Neuronal stem cell (in vitro differentiated cells): ENCODE results near the gene STX11.

Source experiments
- DNase-seq: peaks from one replicate; pipeline ENCODE4 v3.0.0-alpha.2; 2013; ENCODE audit warnings: low spot score
- H2AFZ ChIP-seq: one replicate; pipeline ENCODE4 v1.6.1; 2013; ENCODE audit warnings: mild to moderate bottlenecking, low read length, inconsistent platforms
- H2AK5ac ChIP-seq: 2 replicates; pipeline ENCODE4 v1.6.1; 2013; ENCODE audit warnings: low read depth, mild to moderate bottlenecking, inconsistent platforms, low read length, moderate library complexity, mixed read lengths
- H2BK120ac ChIP-seq: 2 replicates; pipeline ENCODE4 v1.6.1; 2013; ENCODE audit warnings: low read depth, mild to moderate bottlenecking, inconsistent platforms, low read length, moderate library complexity, mixed read lengths
- H2BK12ac ChIP-seq: one replicate; pipeline ENCODE4 v1.6.1; 2013; ENCODE audit warnings: low read length, inconsistent platforms
- H2BK15ac ChIP-seq: 2 replicates; pipeline ENCODE4 v1.6.1; 2013; ENCODE audit warnings: mild to moderate bottlenecking, low read length, inconsistent platforms, mixed read lengths
- H2BK5ac ChIP-seq: one replicate; pipeline ENCODE4 v1.6.1; 2013; ENCODE audit warnings: inconsistent platforms, mild to moderate bottlenecking, low read length, moderate library complexity
- H3K14ac ChIP-seq: one replicate; pipeline ENCODE4 v1.6.1; 2013; ENCODE audit warnings: low read length, inconsistent platforms
- H3K18ac ChIP-seq: 2 replicates; pipeline ENCODE4 v1.6.1; 2013; ENCODE audit warnings: low read length, inconsistent platforms
- H3K23ac ChIP-seq: 2 replicates; pipeline ENCODE4 v1.6.1; 2013; ENCODE audit warnings: low read depth, mild to moderate bottlenecking, mixed read lengths, low read length, inconsistent platforms; ENCODE audit not compliant: poor library complexity
- H3K27ac ChIP-seq: replicated peaks from 3 replicates; pipeline ENCODE4 v1.5.1; 2013; ENCODE audit warnings: low read length, inconsistent platforms
- H3K27me3 ChIP-seq, 3 experiments: 2 replicates each; pipeline ENCODE4 v1.6.1; 2013; ENCODE audit warnings: low read length in 3 of 3, mild to moderate bottlenecking in 2 of 3, inconsistent platforms in 1 of 3, low read depth in 1 of 3, mixed read lengths in 1 of 3, moderate library complexity in 1 of 3; ENCODE audit not compliant: control insufficient read depth in 3 of 3, insufficient read depth in 3 of 3
- H3K36me3 ChIP-seq, 2 donors: replicated peaks in 1 of 2; 2 replicates each; pipeline ENCODE4 v1.6.1; 2013; ENCODE audit warnings: low read length in 2 of 2; ENCODE audit not compliant: control insufficient read depth in 2 of 2, insufficient read depth in 2 of 2
- H3K4ac ChIP-seq: 2 replicates; pipeline ENCODE4 v1.6.1; 2013; ENCODE audit warnings: inconsistent platforms, mild to moderate bottlenecking, low read length, moderate library complexity
- H3K4me1 ChIP-seq, 2 donors: 1 replicate in 1 of 2; 2 replicates in 1 of 2; pipeline ENCODE4 v1.6.1; 2013; ENCODE audit warnings: low read length in 2 of 2, low read depth in 1 of 2; ENCODE audit not compliant: control insufficient read depth in 2 of 2, insufficient read depth in 1 of 2
- H3K4me2 ChIP-seq: one replicate; pipeline ENCODE4 v1.6.1; 2013; ENCODE audit warnings: mild to moderate bottlenecking, low read length, inconsistent platforms; ENCODE audit not compliant: insufficient read depth, poor library complexity, severe bottlenecking
- H3K4me3 ChIP-seq, 2 donors: 2 replicates each; pipeline ENCODE4 v1.5.1; 2013; ENCODE audit warnings: low read length in 2 of 2, mild to moderate bottlenecking in 2 of 2, inconsistent platforms in 1 of 2, moderate library complexity in 1 of 2
- H3K79me1 ChIP-seq: one replicate; pipeline ENCODE4 v1.6.1; 2013; ENCODE audit warnings: low read depth, mild to moderate bottlenecking, inconsistent platforms, low read length, moderate library complexity
- H3K9ac ChIP-seq: one replicate; pipeline ENCODE4 v1.6.1; 2013; ENCODE audit warnings: mild to moderate bottlenecking, low read depth, low read length, inconsistent platforms; ENCODE audit not compliant: poor library complexity
- H3K9me3 ChIP-seq, 2 donors: replicated peaks in 1 of 2; 2 replicates each; pipeline versions ENCODE3 to v1.6.1; 2013; ENCODE audit warnings: low read length in 2 of 2, mild to moderate bottlenecking in 2 of 2, inconsistent platforms in 1 of 2, low read depth in 1 of 2, mixed read lengths in 1 of 2, moderate library complexity in 1 of 2; ENCODE audit not compliant: control insufficient read depth in 2 of 2, insufficient read depth in 1 of 2
- H4K8ac ChIP-seq: one replicate; pipeline ENCODE4 v1.6.1; 2013; ENCODE audit warnings: low read depth, mild to moderate bottlenecking, inconsistent platforms, low read length, moderate library complexity
- H4K91ac ChIP-seq: one replicate; pipeline ENCODE4 v1.6.1; 2013; ENCODE audit warnings: low read length, low read depth, mild to moderate bottlenecking, inconsistent platforms; ENCODE audit not compliant: poor library complexity
- WGBS, 2 donors: extraction: QIAGEN DNeasy Blood & Tissue Kit; methylation state at CpG; one replicate each; pipeline ENCODE4 v1.1.7; 2013; ENCODE audit warnings: missing lambda C conversion rate in 2 of 2, mixed read lengths in 1 of 2; ENCODE audit not compliant: insufficient read length in 2 of 2, insufficient replicate concordance in 1 of 2; ENCODE audit errors: extremely low coverage in 2 of 2; 5-methylcytosine and 5-hydroxymethylcytosine counted together

The STX11 gene

GRCh38 chr6:144161975-144162374, 11.7 kb downstream of the STX11 start:
- H2BK12ac ChIP-seq, result no peak overlapping the region
- no CpG with 5 or more reads among the region's 5 CpGs for WGBS, 2 donors
- no peaks in the 10 kb centered on the region for H3K36me3 ChIP-seq

DNA sequence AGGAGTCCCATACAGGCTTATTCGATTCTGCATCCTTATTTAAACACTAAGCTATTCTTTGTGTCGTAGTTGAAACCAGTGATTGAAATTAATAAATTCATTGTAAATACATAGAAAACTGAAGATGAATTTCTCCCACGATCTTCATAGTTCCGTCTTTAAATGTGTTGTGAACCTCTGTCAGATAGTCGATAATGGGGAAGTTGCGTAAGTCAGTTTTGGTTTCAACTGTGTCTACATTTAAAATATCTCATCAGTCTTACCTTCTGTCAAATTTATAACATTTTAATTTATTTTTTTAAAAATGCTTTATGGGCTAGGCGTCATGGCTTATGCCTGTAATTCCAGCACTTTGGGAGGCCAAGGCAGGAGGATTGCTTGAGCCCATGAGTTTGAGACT, 12.7 kb downstream of the STX11 start:
- Histone ChIP-seq H3K4me2 (no peak overlapping the region), H3K27me3 (peaks cover 0 to 2% (median 0%) of the 10 kb centered on the region in 3 experiments), H3K14ac (no peak overlapping the region), H3K4me3 (no peak overlapping the region), H2BK120ac (no peak overlapping the region), H3K36me3 (no peaks in the 10 kb centered on the region), H2BK5ac (no peak overlapping the region), H3K23ac (no peak overlapping the region), H2BK12ac (no peak overlapping the region), H4K8ac (no peak overlapping the region), H4K91ac (no peak overlapping the region), H3K18ac (no peak overlapping the region), H3K79me1 (no peaks in the 10 kb centered on the region), H3K27ac (no peak overlapping the region), H3K4ac (no peak overlapping the region), H3K9me3 (no peaks in the 10 kb centered on the region), H3K9ac (no peak overlapping the region), H3K4me1 (peaks cover 0 to 2% of the 10 kb centered on the region in 2 donors), H2BK15ac (no peak overlapping the region), H2AK5ac (no peak overlapping the region), H2AFZ (no peak overlapping the region)
- WGBS, 2 donors, result no CpG with 5 or more reads among the region's 7 CpGs
- no peak for DNase-seq

More at GRCh38 chr6:144161975-144162374, 11.7 kb downstream of the STX11 start:
- Histone ChIP-seq H4K8ac (no peak overlapping the region), H3K4me1 (peaks cover 3 to 10% of the 10 kb centered on the region in 2 donors), H2AK5ac (no peak overlapping the region), H3K27me3 (peaks cover 0 to 2% (median 0%) of the 10 kb centered on the region in 3 experiments), H3K27ac (no peak overlapping the region), H3K4ac (no peak overlapping the region), H2BK15ac (no peak overlapping the region), H3K23ac (no peak overlapping the region), H2AFZ (no peak overlapping the region), H4K91ac (no peak overlapping the region), H2BK5ac (no peak overlapping the region), H3K14ac (no peak overlapping the region), H3K9me3 (no peaks in the 10 kb centered on the region), H3K79me1 (no peaks in the 10 kb centered on the region), H2BK120ac (no peak overlapping the region), H3K18ac (no peak overlapping the region), H3K4me3 (no peak overlapping the region), H3K9ac (no peak overlapping the region), H3K4me2 (no peak overlapping the region)
- DNase-seq, result no peak

DNA sequence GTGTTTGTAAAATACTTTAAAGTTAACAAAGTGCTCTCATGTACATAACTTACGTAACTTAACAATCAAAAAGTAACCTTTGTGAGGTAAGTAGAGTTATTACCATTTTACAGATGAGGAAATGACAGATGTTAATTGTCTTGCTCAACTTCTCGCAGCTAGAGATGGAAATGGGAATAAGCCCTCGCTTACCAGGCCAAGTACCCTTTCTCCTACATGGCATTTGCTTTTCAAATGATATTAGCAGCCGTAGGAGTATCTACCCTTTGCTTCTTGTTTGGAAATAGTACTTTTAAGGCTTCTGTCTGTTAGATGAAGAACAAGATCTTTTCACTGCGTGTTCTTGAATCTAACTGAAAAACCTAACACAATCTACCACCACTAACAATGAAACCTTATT, 15.5 kb downstream of the STX11 start:
- Histone ChIP-seq H3K14ac (no peak overlapping the region), H3K4me2 (no peak overlapping the region), H2AK5ac (no peak overlapping the region), H3K9ac (no peak overlapping the region), H3K4ac (no peak overlapping the region), H2BK120ac (no peak overlapping the region), H3K4me3 (no peak overlapping the region), H3K36me3 (no peaks in the 10 kb centered on the region), H4K8ac (no peak overlapping the region), H3K27ac (no peak overlapping the region), H3K79me1 (no peaks in the 10 kb centered on the region), H3K4me1 (no peaks in the 10 kb centered on the region), H4K91ac (no peak overlapping the region), H3K27me3 (no peaks in the 10 kb centered on the region), H3K18ac (no peak overlapping the region), H2BK12ac (no peak overlapping the region), H2BK15ac (no peak overlapping the region), H2AFZ (no peak overlapping the region), H2BK5ac (no peak overlapping the region), H3K23ac (no peak overlapping the region), H3K9me3 (no peaks in the 10 kb centered on the region)
- no CpG with 5 or more reads among the region's 5 CpGs for WGBS, 2 donors
- no peak for DNase-seq

GRCh38 chr6:144170044-144170443, 19.7 kb downstream of the STX11 start:
- Histone ChIP-seq H3K18ac (no peak overlapping the region), H2AFZ (no peak overlapping the region), H3K27me3 (no peaks in the 10 kb centered on the region), H3K4me2 (no peak overlapping the region), H3K9me3 (peaks cover 0 to 3% of the 10 kb centered on the region in 2 donors), H3K9ac (no peak overlapping the region), H3K27ac (no peak overlapping the region), H3K4me3 (no peak overlapping the region), H3K14ac (no peak overlapping the region), H3K4me1 (no peaks in the 10 kb centered on the region), H3K4ac (no peak overlapping the region), H2AK5ac (no peak overlapping the region), H4K8ac (no peak overlapping the region), H3K23ac (no peak overlapping the region), H3K36me3 (no peaks in the 10 kb centered on the region), H2BK15ac (no peak overlapping the region), H2BK5ac (no peak overlapping the region), H2BK120ac (no peak overlapping the region), H4K91ac (no peak overlapping the region), H3K79me1 (no peaks in the 10 kb centered on the region), H2BK12ac (no peak overlapping the region)
- WGBS, 2 donors, result no CpG with 5 or more reads among the region's 2 CpGs
- DNase-seq, result no peak
